Motor neuron (in vitro differentiated cells): Measurements from ENCODE around the gene SMARCD3. TPM values are rescaled to one million over a fixed set of nuclear protein-coding genes. Genes with fewer than 3 reads are reported as not detected.

Experiments
- ATAC-seq, 8 experiments: fragments of 200-7000 bp; cut with Tn5 transposase; replicated peaks in 6 of 8; 2 replicates each; pipeline ENCODE4 v1.8.0; 2021; ENCODE audit warnings: mild to moderate bottlenecking in 8 of 8, moderate library complexity in 8 of 8
- H3K27ac ChIP-seq, 2 donors: fragments of 250-450 bp; sonication (Bioruptor Pico); 2 replicates each; pipeline ENCODE4 v1.9.0; 2021; ENCODE audit warnings: antibody characterized with exemption in 2 of 2, mild to moderate bottlenecking in 2 of 2, moderate library complexity in 1 of 2
- H3K4me1 ChIP-seq, 2 donors: fragments of 250-450 bp; sonication (Bioruptor Pico); replicated peaks in 1 of 2; 2 replicates each; pipeline ENCODE4 v1.6.1; 2021; ENCODE audit warnings: antibody characterized with exemption in 2 of 2, mild to moderate bottlenecking in 2 of 2, moderate library complexity in 1 of 2
- H3K4me3 ChIP-seq, 5 donors: fragments of 250-450 bp; sonication (Bioruptor Pico); 2 replicates each; pipeline ENCODE4 v1.9.0; 2021; ENCODE audit warnings: antibody characterized with exemption in 5 of 5, mild to moderate bottlenecking in 5 of 5, moderate library complexity in 4 of 5
- WGBS, 10 experiments: fragments of 450-650 bp; shearing (Covaris generic); methylation state at CpG; one replicate each; pipeline ENCODE4 v1.0.0; 2022; 5-methylcytosine and 5-hydroxymethylcytosine counted together
- in situ Hi-C, 9 experiments: fragments of 400-800 bp; cut with MboI; loops; one replicate each; pipeline ENCODE4 v1.15.0; 2021; ENCODE audit warnings: low sequenced_read_pairs in 9 of 9, low pct_unique_long_range_greater_than_20kb in 2 of 9; ENCODE audit not compliant: unreplicated experiment in 9 of 9
- total RNA-seq, 8 experiments: library from RNA; unstranded; fragments of 300-600 nt; gene quantifications; 2 replicates each; pipeline versions ENCODE4 v1.2.3 to v1.2.4, GENCODE V29; 2022

Gene SMARCD3
- total RNA-seq, 8 experiments from 2014 or later: 12.8 to 88.7 (median 35.0) TPM

DNA sequence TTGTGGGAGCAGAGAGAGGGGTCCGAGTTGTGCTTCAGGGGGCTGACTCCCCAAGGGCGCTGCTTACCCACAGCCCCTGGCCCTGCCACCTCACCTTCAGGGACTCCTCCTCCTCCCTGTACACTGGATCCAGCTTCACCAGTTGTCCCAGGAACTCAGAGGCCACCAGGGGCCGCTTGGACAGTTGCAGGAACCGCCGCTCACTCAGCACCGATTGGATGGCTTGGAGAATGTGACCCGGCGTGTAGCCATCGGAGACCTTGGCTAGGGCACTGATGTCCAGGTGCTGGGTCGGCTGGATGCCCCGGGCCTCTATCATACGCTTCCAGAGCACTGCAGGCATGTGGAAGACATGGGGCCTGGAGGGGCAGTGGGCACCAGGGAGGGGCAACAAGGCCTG lies 57.0 kb downstream of the SMARCD3 start:
- Histone ChIP-seq H3K27ac (no peak overlapping the region), H3K4me1 (no peaks in the 10 kb centered on the region), H3K4me3 (no peak overlapping the region)
- WGBS, 10 experiments: 60 to 83% (median 74%) methylated on average over 1 to 7 of the region's 12 CpGs; no CpG with 5 or more reads in 5 of the 10 experiments
- in situ Hi-C loops: no loop called here
- ATAC-seq: no peak

DNA sequence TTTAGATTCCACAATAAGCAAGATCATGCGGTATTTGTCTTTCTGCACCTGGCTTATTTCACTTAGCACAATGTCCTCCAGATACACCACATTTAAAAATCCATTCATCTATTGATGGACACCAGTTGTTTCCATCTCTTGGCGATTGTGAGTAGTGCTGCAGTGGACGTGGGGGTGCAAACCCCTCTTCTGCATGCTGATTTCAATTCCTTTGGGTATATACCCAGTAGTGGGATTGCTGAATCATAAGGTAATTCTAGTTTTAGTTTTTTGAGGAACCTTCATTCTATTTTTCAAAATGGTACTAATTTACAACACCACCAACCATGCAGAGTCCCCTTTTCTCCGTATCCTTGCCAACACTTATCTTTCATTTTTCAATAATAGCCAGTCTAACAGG lies 59.5 kb downstream of the SMARCD3 start:
- Histone ChIP-seq H3K4me3 (no peak overlapping the region), H3K27ac (no peak overlapping the region), H3K4me1 (no peaks in the 10 kb centered on the region)
- WGBS, 10 experiments: 25 to 92% (median 66%) methylated on average over 1 to 4 of the region's 4 CpGs
- ATAC-seq: no peak
- in situ Hi-C loops: no loop called here

Other genes starting within 250 kb of the SMARCD3 start
- gene ATG9B, start 224.2 kb downstream of the SMARCD3 start, total RNA-seq: 1 to 10 TPM in 7 of 8 experiments, under 1 TPM in 1; 0.36 to 6.7 (median 2.2) TPM
- 10 to 100 TPM; 13.5 to 38.1 (median 27.0) TPM for gene ABCB8, start 220.2 kb downstream of the SMARCD3 start, total RNA-seq
- gene ASIC3, start 200.2 kb downstream of the SMARCD3 start, total RNA-seq: 1 to 10 TPM in 7 of 8 experiments, under 1 TPM in 1; 0.76 to 5.0 (median 2.5) TPM
- 10 to 100 TPM; 18.7 to 28.6 (median 22.3) TPM for gene CDK5, start 190.8 kb downstream of the SMARCD3 start, total RNA-seq
- gene SLC4A2, start 189.1 kb downstream of the SMARCD3 start, total RNA-seq: 100 to 1,000 TPM in 3 of 8 experiments, 10 to 100 TPM in 5; 17.1 to 165 (median 45.8) TPM
- 10 to 100 TPM; 33.5 to 79.4 (median 59.9) TPM for gene FASTK, start 167.9 kb downstream of the SMARCD3 start, total RNA-seq
- gene TMUB1, start 165.2 kb downstream of the SMARCD3 start, total RNA-seq: 10 to 100 TPM; 18.2 to 33.3 (median 30.6) TPM
- 10 to 100 TPM; 34.1 to 84.7 (median 57.2) TPM for gene AGAP3, start 162.2 kb downstream of the SMARCD3 start, total RNA-seq
- 1 to 10 TPM in 2 of 8 experiments, under 1 TPM in 3, not detected in 3; 0.22 to 1.5 (median 0.78) TPM for gene GBX1, start 81.0 kb downstream of the SMARCD3 start, total RNA-seq
- gene ASB10, start 61.4 kb downstream of the SMARCD3 start, total RNA-seq: under 1 TPM in 2 of 8 experiments, not detected in 6; 0.33 to 0.56 TPM
- under 1 TPM in 1 of 8 experiments, not detected in 7; 0.96 TPM for gene H2BK1, start 38.2 kb downstream of the SMARCD3 start, total RNA-seq
- 10 to 100 TPM; 22.1 to 77.3 (median 43.9) TPM for gene ABCF2, start 21.5 kb downstream of the SMARCD3 start, total RNA-seq
- gene CHPF2, start 16.2 kb downstream of the SMARCD3 start, total RNA-seq: 10 to 100 TPM; 11.3 to 57.9 (median 30.9) TPM
- gene NUB1, start 93.1 kb upstream of the SMARCD3 start, total RNA-seq: 10 to 100 TPM; 37.3 to 94.9 (median 53.2) TPM
- 10 to 100 TPM in 5 of 8 experiments, 1 to 10 TPM in 1, under 1 TPM in 2; 0.56 to 35.3 (median 21.8) TPM for gene WDR86, start 161.3 kb upstream of the SMARCD3 start, total RNA-seq
- 1 to 10 TPM in 1 of 8 experiments, under 1 TPM in 6, not detected in 1; 0.11 to 1.3 (median 0.29) TPM for gene CRYGN, start 191.4 kb upstream of the SMARCD3 start, total RNA-seq